GM19324 (cell line): ENCODE data around the gene LPAR1.
A peak's percentile ranks its signal among the peaks of the same experiment; 100 is the strongest.

Experiments
- ATAC-seq: cut with Tn5 transposase; IDR thresholded peaks from one replicate; pipeline ENCODE4 v1.9.1; 2021; ENCODE audit warnings: mild to moderate bottlenecking, moderate library complexity; ENCODE audit not compliant: unreplicated experiment, low FRiP score

The LPAR1 gene

GRCh38 chr9:110967196-110967595 is 71.1 kb downstream of the LPAR1 start:
- ATAC-seq: no peak

- ATAC-seq: no peak
Measured at GRCh38 chr9:110960288-110960687, 78.0 kb downstream of the LPAR1 start.

- no peak for ATAC-seq
Measured at GRCh38 chr9:110958847-110959246, 79.4 kb downstream of the LPAR1 start.

DNA sequence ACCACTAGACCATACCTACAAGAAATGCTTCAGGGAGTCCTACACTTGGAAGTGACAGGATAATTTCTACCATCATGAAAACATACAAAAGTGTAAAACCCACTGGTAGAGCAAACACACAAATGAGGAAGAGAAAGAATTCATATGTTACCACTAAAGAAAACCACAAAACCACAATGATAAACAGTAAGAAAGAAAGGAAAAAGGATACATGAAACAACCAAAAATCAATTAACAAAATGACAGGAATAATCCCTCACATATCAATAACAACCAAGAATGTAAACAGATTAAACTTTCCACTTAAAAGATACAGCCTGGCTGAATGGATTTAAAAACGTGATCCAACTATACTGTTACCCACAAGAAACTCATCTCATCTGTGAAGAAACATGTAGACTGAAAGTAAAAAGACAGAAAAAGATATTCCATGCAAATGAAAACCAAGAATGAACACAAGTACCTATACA is 83.4 kb downstream of the LPAR1 start:
- ATAC-seq: peak; percentile 47

DNA sequence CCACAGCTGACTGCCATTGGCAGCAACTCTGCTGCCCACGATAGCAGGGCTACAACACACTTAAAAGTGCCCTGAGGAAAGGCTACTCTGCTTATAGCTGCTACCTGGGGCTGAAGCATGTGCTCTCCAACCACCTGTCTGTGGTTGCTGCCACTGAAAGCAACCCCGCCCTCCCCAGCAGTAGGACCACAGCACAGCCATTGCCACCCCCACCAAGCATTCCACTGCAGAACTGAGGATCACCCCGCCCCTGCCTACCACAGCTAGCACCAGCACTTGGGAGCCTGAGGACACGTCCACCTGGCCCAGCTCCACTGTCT is 85.8 kb downstream of the LPAR1 start:
- ATAC-seq: no peak

- ATAC-seq: no peak
Measured at GRCh38 chr9:110951805-110952539, 86.3 kb downstream of the LPAR1 start.

- ATAC-seq: no peak
Measured at GRCh38 chr9:110950041-110950645, 88.1 kb downstream of the LPAR1 start.

- ATAC-seq: no peak
Measured at GRCh38 chr9:110949081-110949480, 89.2 kb downstream of the LPAR1 start.

- no peak for ATAC-seq
Measured at GRCh38 chr9:110947491-110948044, 90.7 kb downstream of the LPAR1 start.

DNA sequence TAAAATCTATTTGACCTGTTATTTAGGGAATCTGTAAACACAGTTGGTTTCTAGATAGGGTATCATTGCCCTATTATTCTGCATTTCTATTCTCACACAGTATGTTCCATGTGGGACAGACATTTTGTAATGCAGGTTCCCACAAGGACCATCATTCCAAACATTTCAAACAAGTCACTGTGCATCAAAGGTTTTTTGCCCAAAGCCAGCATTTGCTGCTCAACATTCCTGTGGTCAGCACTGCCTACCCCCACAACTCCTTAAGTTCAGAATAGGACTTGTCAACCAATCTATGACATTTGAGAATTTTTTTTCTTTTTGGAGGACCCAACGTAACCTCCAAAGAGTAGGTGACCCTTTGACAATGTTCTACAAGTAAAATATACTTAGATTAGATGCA is 95.7 kb downstream of the LPAR1 start:
- no peak for ATAC-seq

DNA sequence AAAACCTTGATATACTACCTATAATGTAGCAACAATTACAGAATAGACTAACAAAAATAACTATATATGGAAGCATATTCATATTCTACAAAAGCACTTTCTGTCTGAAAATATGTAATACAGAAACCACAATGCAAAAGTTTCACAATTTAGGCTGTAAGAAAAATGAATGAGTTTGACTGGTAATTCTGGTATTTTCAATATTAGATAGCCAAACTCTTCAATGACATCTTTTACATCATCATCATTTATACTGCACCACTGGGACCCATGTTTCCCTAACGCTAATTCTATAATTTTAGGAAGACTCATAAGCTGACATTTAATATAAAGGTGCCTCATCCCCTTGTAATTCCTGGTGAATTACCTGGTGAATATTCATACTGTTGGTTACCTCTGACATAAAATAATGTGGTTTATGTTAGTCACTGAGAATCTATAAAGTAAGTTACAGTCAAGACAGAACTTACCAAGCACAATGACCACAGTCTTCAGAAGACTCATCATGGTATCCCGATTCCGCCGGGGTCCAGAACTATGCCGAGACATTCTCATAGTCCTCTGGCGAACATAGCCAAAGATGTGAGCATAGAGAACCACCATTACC is 97.2 kb downstream of the LPAR1 start:
- no peak for ATAC-seq

- ATAC-seq: no peak
Measured at GRCh38 chr9:110939573-110939972, 98.7 kb downstream of the LPAR1 start.

- ATAC-seq: no peak
Measured at GRCh38 chr9:110939047-110939446, 99.2 kb downstream of the LPAR1 start.

- no peak for ATAC-seq
Measured at GRCh38 chr9:110938242-110938641, 100.0 kb downstream of the LPAR1 start.

DNA sequence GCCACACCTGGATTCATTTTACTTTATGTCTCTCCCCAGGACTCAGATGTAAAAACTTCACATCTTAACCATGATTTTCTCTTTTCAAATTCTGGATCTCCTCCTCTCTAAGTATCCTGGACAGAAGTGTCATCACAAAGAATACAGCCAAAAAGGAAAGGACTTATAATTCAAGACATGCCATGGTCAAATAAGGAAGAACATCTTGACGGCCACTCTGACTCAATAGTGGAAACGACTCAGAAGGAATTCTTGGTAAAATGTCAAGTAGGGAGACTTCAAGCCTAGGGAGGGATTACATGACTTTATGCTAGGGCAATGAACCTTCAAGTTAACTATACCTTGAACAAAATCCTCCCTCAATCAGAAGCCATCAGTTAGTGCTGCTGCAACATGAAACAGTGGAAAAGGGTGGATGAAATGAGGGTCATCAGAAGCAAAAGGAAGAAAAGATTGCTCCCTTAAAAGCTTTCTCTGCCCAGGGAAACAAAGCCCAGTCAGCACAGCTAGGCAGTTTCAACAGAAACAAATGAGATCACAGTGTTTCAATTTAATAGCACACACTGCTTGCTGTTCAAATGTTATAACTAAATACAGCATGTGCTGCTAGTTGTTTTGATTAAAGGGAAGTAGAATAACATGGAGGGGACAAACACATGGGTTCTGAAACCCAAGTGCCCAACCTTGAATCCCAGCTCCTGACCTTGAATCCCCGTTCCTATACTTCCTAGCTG is 101.4 kb downstream of the LPAR1 start:
- ATAC-seq: no peak

GRCh38 chr9:110936237-110936636 is 102.0 kb downstream of the LPAR1 start:
- no peak for ATAC-seq

GRCh38 chr9:110935829-110936228 is 102.4 kb downstream of the LPAR1 start:
- no peak for ATAC-seq

GRCh38 chr9:110933350-110934001 is 104.8 kb downstream of the LPAR1 start:
- ATAC-seq: peak; percentile 77

GRCh38 chr9:110932863-110933262 is 105.4 kb downstream of the LPAR1 start:
- no peak for ATAC-seq

GRCh38 chr9:110928599-110928998 is 109.7 kb downstream of the LPAR1 start:
- no peak for ATAC-seq
